NT2/D1 (cell line): ENCODE data around the gene CAMK2D.

Experiments used
- SUZ12 ChIP-seq: IDR thresholded peaks from 2 replicates; pipeline ENCODE4 v1.6.1; 2011; ENCODE audit not compliant: insufficient read length, insufficient read depth; ENCODE audit errors: extremely low read depth
- YY1 ChIP-seq: IDR thresholded peaks from 2 replicates; pipeline ENCODE4 v1.6.1; 2011; ENCODE audit not compliant: insufficient read length, insufficient read depth
- ZNF274 ChIP-seq: IDR thresholded peaks from 2 replicates; pipeline ENCODE4 v1.6.1; 2011; ENCODE audit warnings: mild to moderate bottlenecking, low read depth, low read length

- TF ChIP-seq YY1 (no peak), ZNF274 (no peak), SUZ12 (no peak)
Observed at GRCh38 chr4:113743690-113744089, 17.8 kb downstream of the CAMK2D start.
